ENCODE data around the gene TPRG1L. TPM values are rescaled to one million over a fixed set of nuclear protein-coding genes. Genes with fewer than 3 reads are reported as not detected.

Gene TPRG1L
- total and polyA plus RNA-seq, 10 of the 15 experiments (the other 5 are each of a cell fraction or from before 2014, with no cell fraction given), result 1.5 to 16.5 (median 8.0) TPM

- TF ChIP-seq MAX (IDR thresholded peaks at IDR 0.05; ENCODE audit: low read depth, low read length), result no peak
Measured at GRCh38 chr1:3629561-3630160, 4.8 kb downstream of the TPRG1L start (continued).

GRCh38 chr1:3630161-3630611 lies 5.4 kb downstream of the TPRG1L start:
- intact Hi-C loops (cut with micrococcal nuclease; ENCODE audit: unreplicated experiment), result no loop called here
- TF ChIP-seq RB1 (IDR thresholded peaks at IDR 0.05; ENCODE audit: borderline replicate concordance) (no peak), PBX3 (IDR thresholded peaks at IDR 0.05; ENCODE audit: insufficient replicate concordance, low read depth, low read length) (no peak), FOXM1 (IDR thresholded peaks at IDR 0.05; ENCODE audit: low read depth, low read length) (no peak), POLR2AphosphoS2 (IDR thresholded peaks at IDR 0.05; ENCODE audit: low read depth, low read length) (no peak), BACH1 (IDR thresholded peaks at IDR 0.05; ENCODE audit: borderline replicate concordance) (no peak), STAT1 (conservative IDR thresholded peaks at IDR 0.05) (no peak), TCF12 (IDR thresholded peaks at IDR 0.05; ENCODE audit: low read depth, low read length) (no peak), NRF1 (conservative IDR thresholded peaks at IDR 0.05; ENCODE audit: low read depth, low read length) (no peak), HDGF (IDR thresholded peaks at IDR 0.05) (no peak), ZBED1 (IDR thresholded peaks at IDR 0.05; ENCODE audit: borderline replicate concordance) (no peak)
- Histone ChIP-seq H3K36me3 (ENCODE audit: control insufficient read depth in 2 of 2, insufficient read depth in 2 of 2, low read length in 1 of 2) (peaks cover 13% of the 10 kb centered on the region in 2 experiments), H3K27ac (ENCODE audit: control insufficient read depth, insufficient read depth) (no peak overlapping the region), H3K4me2 (ENCODE audit: control insufficient read depth, insufficient read depth) (no peak overlapping the region), H3K4me1 (ENCODE audit: control insufficient read depth, insufficient read depth, low read length) (no peaks in the 10 kb centered on the region), H2AFZ (ENCODE audit: control insufficient read depth, low read depth, low read length) (no peak overlapping the region), H3K4me3 (no peak overlapping the region), H3K79me2 (ENCODE audit: control insufficient read depth, insufficient read depth, low read length) (no peaks in the 10 kb centered on the region), H3K9ac (ENCODE audit: control insufficient read depth, insufficient read depth, low read length) (no peak overlapping the region), H3K27me3 (replicated peaks in 1 of 2; ENCODE audit: control insufficient read depth in 2 of 2, insufficient read depth in 2 of 2, low read length in 1 of 2) (no peaks in the 10 kb centered on the region), H4K20me1 (ENCODE audit: control insufficient read depth, insufficient read depth) (no peaks in the 10 kb centered on the region), H3K9me3 (replicated peaks; ENCODE audit: control insufficient read depth, insufficient read depth, low read length) (no peaks in the 10 kb centered on the region)
- BruUV-seq (replicated peaks), result no TSS peak
- ChIA-PET RAD21 (ENCODE audit: unreplicated experiment) (no interaction called here), CTCF (interaction anchor here (1.1 to 2.9 kb wide), 4 partner anchors 8 to 94 kb away, joined by 3 to 15 read pairs (median 4); no protein-coding TSS in a partner anchor), POLR2A (no interaction called here), SMC1A (ENCODE audit: uncharacterized antibody, unreplicated experiment) (interaction anchor here (0.7 to 2.5 kb wide), 2 partner anchors 10 to 172 kb away, joined by 3 to 10 read pairs; no protein-coding TSS in a partner anchor)
- no peak for FAIRE-seq
- no peak for ATAC-seq
- no peak for DNase-seq (ENCODE audit: low read depth, low spot score)
- 40% methylated on average over 11 of the region's 11 CpGs for WGBS (ENCODE audit: insufficient coverage, insufficient replicate concordance, low lambda C conversion rate, missing lambda C conversion rate)
- in situ Hi-C loops (cut with MboI), result no loop called here

Data from GM12878 (cell line).